Endodermal cell (in vitro differentiated cells): ENCODE measurements around the gene SLC1A7. TPM values are rescaled to one million over a fixed set of nuclear protein-coding genes. Genes with fewer than 3 reads are reported as not detected.

ENCODE experiments used
- DNase-seq: peaks from one replicate; pipeline ENCODE4 v3.0.0-alpha.2; 2017
- H3K27ac ChIP-seq: 2 replicates; pipeline ENCODE4 v1.5.1; 2013; ENCODE audit warnings: mild to moderate bottlenecking, low read depth, low read length, moderate library complexity
- H3K27me3 ChIP-seq: 2 replicates; pipeline ENCODE4 v1.6.1; 2013; ENCODE audit warnings: mild to moderate bottlenecking, low read length, moderate library complexity; ENCODE audit not compliant: insufficient read depth, control insufficient read depth, poor library complexity, severe bottlenecking
- H3K36me3 ChIP-seq: 2 replicates; pipeline ENCODE4 v1.7.0; 2013; ENCODE audit warnings: mild to moderate bottlenecking, low read length, moderate library complexity; ENCODE audit not compliant: control insufficient read depth, insufficient read depth
- H3K4me1 ChIP-seq: one replicate; pipeline ENCODE4 v1.7.0; 2013; ENCODE audit warnings: low read length; ENCODE audit not compliant: control insufficient read depth, insufficient read depth
- H3K4me3 ChIP-seq: 2 replicates; pipeline ENCODE4 v1.5.1; 2013; ENCODE audit warnings: mild to moderate bottlenecking, low read length, moderate library complexity
- H3K9ac ChIP-seq: 2 replicates; pipeline ENCODE4 v1.6.1; 2013; ENCODE audit warnings: mild to moderate bottlenecking, low read length, moderate library complexity; ENCODE audit not compliant: poor library complexity, severe bottlenecking; ENCODE audit errors: extremely low read depth
- H3K9me3 ChIP-seq: 2 replicates; pipeline ENCODE4 v1.6.1; 2013; ENCODE audit warnings: mild to moderate bottlenecking, low read length, moderate library complexity; ENCODE audit not compliant: control insufficient read depth
- H3K27ac Mint-ChIP-seq: 2 replicates; pipeline ENCODE4 v1.8.0; 2020; ENCODE audit warnings: mixed read lengths
- H3K27me3 Mint-ChIP-seq: 2 replicates; pipeline ENCODE4 v1.8.0; 2021; ENCODE audit warnings: mild to moderate bottlenecking, mixed read lengths; ENCODE audit not compliant: insufficient read depth
- H3K36me3 Mint-ChIP-seq: 2 replicates; pipeline ENCODE4 v1.8.0; 2020; ENCODE audit warnings: low read depth, mixed read lengths
- H3K4me1 Mint-ChIP-seq: 2 replicates; pipeline ENCODE4 v1.8.0; 2020; ENCODE audit warnings: mixed read lengths
- H3K4me3 Mint-ChIP-seq: 2 replicates; pipeline ENCODE4 v1.8.0; 2020; ENCODE audit warnings: mild to moderate bottlenecking, moderate library complexity, mixed read lengths
- H3K9me3 Mint-ChIP-seq: 2 replicates; pipeline ENCODE4 v1.8.0; 2020; ENCODE audit warnings: mild to moderate bottlenecking, mixed read lengths
- CTCF ChIP-seq: fragments of 200-600 bp; sonication (generic); conservative IDR thresholded peaks from 2 replicates; pipeline ENCODE4 v1.5.0; 2021; ENCODE audit warnings: antibody characterized with exemption, mild to moderate bottlenecking
- WGBS, 2 experiments: methylation state at CpG; one replicate each; pipeline versions ENCODE4 v1.1.5 to v1.1.7; 2013; ENCODE audit warnings: missing lambda C conversion rate in 2 of 2, mixed read lengths in 1 of 2; ENCODE audit not compliant: insufficient coverage in 1 of 2, insufficient read length in 1 of 2; 5-methylcytosine and 5-hydroxymethylcytosine counted together
- total RNA-seq, 2 donors: library from RNA; stranded (reverse); fragmentation: NEBNext Ultra II Directional in 1 of 2; extraction: Animal tissue kit (Norgen Biotek cat#: 25700) in 1 of 2; gene quantifications; 2 replicates in 1 of 2; 3 replicates in 1 of 2; pipeline ENCODE4 v1.2.1, GENCODE V29; 2021

Gene SLC1A7
- total RNA-seq, 2 donors from 2014 or later: 1.7 to 2.3 TPM

DNA sequence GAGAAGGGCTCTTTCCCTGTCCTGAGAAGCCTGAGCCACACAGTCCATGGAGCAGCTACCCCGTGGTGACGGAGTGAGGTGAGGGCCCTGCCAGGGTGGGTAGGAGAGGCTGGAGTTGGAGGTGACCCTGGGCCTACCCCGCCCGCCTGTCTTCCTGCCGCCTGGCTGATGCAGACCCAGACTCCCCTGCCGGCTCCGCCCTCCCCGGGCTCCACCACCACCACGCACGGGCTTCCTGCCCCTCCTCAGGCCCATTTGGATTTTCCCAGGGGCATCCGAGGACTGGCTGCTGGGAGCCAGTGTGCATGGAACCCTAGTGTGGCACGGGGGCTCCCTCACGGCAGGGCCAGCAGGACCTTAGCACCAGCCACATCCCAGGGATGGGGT lies 47.9 kb downstream of the SLC1A7 start:
- no peak overlapping the region for H3K27ac Mint-ChIP-seq
- Histone ChIP-seq H3K4me3 (no peak overlapping the region), H3K4me1 (peaks cover 3% of the 10 kb centered on the region), H3K27me3 (no peaks in the 10 kb centered on the region), H3K36me3 (no peaks in the 10 kb centered on the region), H3K9me3 (peaks cover 19% of the 10 kb centered on the region), H3K9ac (no peak overlapping the region), H3K27ac (no peak overlapping the region)
- no peaks in the 10 kb centered on the region for H3K36me3 Mint-ChIP-seq
- 87% methylated on average over 8 to 13 of the region's 13 CpGs for WGBS, 2 experiments
- H3K4me3 Mint-ChIP-seq: no peak overlapping the region
- DNase-seq: no peak
- H3K4me1 Mint-ChIP-seq: peaks cover 3% of the 10 kb centered on the region
- H3K27me3 Mint-ChIP-seq: peaks cover 13% of the 10 kb centered on the region
- H3K9me3 Mint-ChIP-seq: no peaks in the 10 kb centered on the region
- TF ChIP-seq CTCF: no peak

- H3K9me3 Mint-ChIP-seq: no peaks in the 10 kb centered on the region
- peaks cover 3% of the 10 kb centered on the region for H3K4me1 Mint-ChIP-seq
- peaks cover 16% of the 10 kb centered on the region for H3K27me3 Mint-ChIP-seq
- DNase-seq: no peak
- Histone ChIP-seq H3K27me3 (no peaks in the 10 kb centered on the region), H3K9ac (no peak overlapping the region), H3K4me1 (peaks cover 3% of the 10 kb centered on the region), H3K36me3 (no peaks in the 10 kb centered on the region), H3K27ac (no peak overlapping the region), H3K4me3 (no peak overlapping the region), H3K9me3 (peaks cover 18% of the 10 kb centered on the region)
- H3K4me3 Mint-ChIP-seq: no peak overlapping the region
- no peaks in the 10 kb centered on the region for H3K36me3 Mint-ChIP-seq
- H3K27ac Mint-ChIP-seq: no peak overlapping the region
- WGBS, 2 experiments: 90 to 93% methylated on average over 16 to 20 of the region's 20 CpGs
- TF ChIP-seq CTCF: no peak
Measured at GRCh38 chr1:53093778-53094532, 48.5 kb downstream of the SLC1A7 start.

GRCh38 chr1:53093451-53093754 lies 49.0 kb downstream of the SLC1A7 start:
- no peak for DNase-seq
- Mint-ChIP-seq H3K27me3 (peaks cover 18% of the 10 kb centered on the region), H3K36me3 (no peaks in the 10 kb centered on the region), H3K4me1 (peaks cover 3% of the 10 kb centered on the region), H3K9me3 (no peaks in the 10 kb centered on the region), H3K27ac (no peak overlapping the region), H3K4me3 (no peak overlapping the region)
- Histone ChIP-seq H3K27ac (no peak overlapping the region), H3K9ac (no peak overlapping the region), H3K4me3 (no peak overlapping the region), H3K4me1 (peaks cover 3% of the 10 kb centered on the region), H3K27me3 (peaks cover 4% of the 10 kb centered on the region), H3K9me3 (peaks cover 18% of the 10 kb centered on the region), H3K36me3 (no peaks in the 10 kb centered on the region)
- WGBS, 2 experiments: 87 to 93% methylated on average over 4 to 8 of the region's 8 CpGs
- no peak for TF ChIP-seq CTCF
